Ishikawa (cell line): ENCODE results near the gene SGMS1.

ENCODE experiments used
- CEBPB ChIP-seq: IDR thresholded peaks from 2 replicates; pipeline ENCODE4 v1.6.1; 2012
- CREB1 ChIP-seq: IDR thresholded peaks from 2 replicates; pipeline ENCODE4 v1.6.1; 2012; ENCODE audit warnings: low read depth
- EGR1 ChIP-seq: IDR thresholded peaks from 2 replicates; pipeline ENCODE4 v1.6.1; 2012
- EP300 ChIP-seq: IDR thresholded peaks from 2 replicates; pipeline ENCODE4 v1.6.1; 2012; ENCODE audit warnings: borderline replicate concordance
- FOXM1 ChIP-seq: IDR thresholded peaks from 2 replicates; pipeline ENCODE4 v1.6.1; 2012; ENCODE audit warnings: low read depth, borderline replicate concordance
- MAX ChIP-seq: IDR thresholded peaks from 2 replicates; pipeline ENCODE4 v1.6.1; 2012
- NFIC ChIP-seq: IDR thresholded peaks from 2 replicates; pipeline ENCODE4 v1.6.1; 2012
- RAD21 ChIP-seq: IDR thresholded peaks from 2 replicates; pipeline ENCODE4 v1.6.1; 2012; ENCODE audit warnings: low read depth
- TAF1 ChIP-seq: IDR thresholded peaks from 2 replicates; pipeline ENCODE4 v1.6.1; 2012; ENCODE audit warnings: low read depth, mild to moderate bottlenecking
- TCF12 ChIP-seq: IDR thresholded peaks from 2 replicates; pipeline ENCODE4 v1.6.1; 2012; ENCODE audit warnings: low read depth
- TEAD4 ChIP-seq: IDR thresholded peaks from 2 replicates; pipeline ENCODE4 v1.6.1; 2012
- YY1 ChIP-seq: IDR thresholded peaks from 2 replicates; pipeline ENCODE4 v1.6.1; 2012; ENCODE audit warnings: low read depth
- TF ChIP-seq, protein P1 (sequence below): IDR thresholded peaks from 2 replicates; pipeline ENCODE4 v1.6.1; 2012; ENCODE audit warnings: low read depth, mild to moderate bottlenecking

GRCh38 chr10:50526185-50526584 lies 97.6 kb downstream of the SGMS1 start:
- TF ChIP-seq RAD21: no peak
- TF ChIP-seq TEAD4: no peak
- TF ChIP-seq, protein P1, sequence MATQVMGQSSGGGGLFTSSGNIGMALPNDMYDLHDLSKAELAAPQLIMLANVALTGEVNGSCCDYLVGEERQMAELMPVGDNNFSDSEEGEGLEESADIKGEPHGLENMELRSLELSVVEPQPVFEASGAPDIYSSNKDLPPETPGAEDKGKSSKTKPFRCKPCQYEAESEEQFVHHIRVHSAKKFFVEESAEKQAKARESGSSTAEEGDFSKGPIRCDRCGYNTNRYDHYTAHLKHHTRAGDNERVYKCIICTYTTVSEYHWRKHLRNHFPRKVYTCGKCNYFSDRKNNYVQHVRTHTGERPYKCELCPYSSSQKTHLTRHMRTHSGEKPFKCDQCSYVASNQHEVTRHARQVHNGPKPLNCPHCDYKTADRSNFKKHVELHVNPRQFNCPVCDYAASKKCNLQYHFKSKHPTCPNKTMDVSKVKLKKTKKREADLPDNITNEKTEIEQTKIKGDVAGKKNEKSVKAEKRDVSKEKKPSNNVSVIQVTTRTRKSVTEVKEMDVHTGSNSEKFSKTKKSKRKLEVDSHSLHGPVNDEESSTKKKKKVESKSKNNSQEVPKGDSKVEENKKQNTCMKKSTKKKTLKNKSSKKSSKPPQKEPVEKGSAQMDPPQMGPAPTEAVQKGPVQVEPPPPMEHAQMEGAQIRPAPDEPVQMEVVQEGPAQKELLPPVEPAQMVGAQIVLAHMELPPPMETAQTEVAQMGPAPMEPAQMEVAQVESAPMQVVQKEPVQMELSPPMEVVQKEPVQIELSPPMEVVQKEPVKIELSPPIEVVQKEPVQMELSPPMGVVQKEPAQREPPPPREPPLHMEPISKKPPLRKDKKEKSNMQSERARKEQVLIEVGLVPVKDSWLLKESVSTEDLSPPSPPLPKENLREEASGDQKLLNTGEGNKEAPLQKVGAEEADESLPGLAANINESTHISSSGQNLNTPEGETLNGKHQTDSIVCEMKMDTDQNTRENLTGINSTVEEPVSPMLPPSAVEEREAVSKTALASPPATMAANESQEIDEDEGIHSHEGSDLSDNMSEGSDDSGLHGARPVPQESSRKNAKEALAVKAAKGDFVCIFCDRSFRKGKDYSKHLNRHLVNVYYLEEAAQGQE: no peak
- no peak for TF ChIP-seq EP300
- TF ChIP-seq TAF1: no peak
- TF ChIP-seq TCF12: no peak
- no peak for TF ChIP-seq CREB1
- TF ChIP-seq NFIC: no peak
- TF ChIP-seq EGR1: no peak
- no peak for TF ChIP-seq YY1
- TF ChIP-seq FOXM1: no peak
- TF ChIP-seq CEBPB: no peak
- no peak for TF ChIP-seq MAX
